SIG-M5 (cell line): ENCODE results near the gene SLC30A7.
A peak's percentile ranks its signal among the peaks of the same experiment; 100 is the strongest.
"Not testable (repeated sequence)": the region's sequence is repeated elsewhere in the genome, so short reads cannot be mapped to it uniquely, and the experiment has no call there.

Source experiments
- DNase-seq: peaks from one replicate; lab custom pipeline; 2025; lab: John Stamatoyannopoulos, UW

The SLC30A7 gene

DNA sequence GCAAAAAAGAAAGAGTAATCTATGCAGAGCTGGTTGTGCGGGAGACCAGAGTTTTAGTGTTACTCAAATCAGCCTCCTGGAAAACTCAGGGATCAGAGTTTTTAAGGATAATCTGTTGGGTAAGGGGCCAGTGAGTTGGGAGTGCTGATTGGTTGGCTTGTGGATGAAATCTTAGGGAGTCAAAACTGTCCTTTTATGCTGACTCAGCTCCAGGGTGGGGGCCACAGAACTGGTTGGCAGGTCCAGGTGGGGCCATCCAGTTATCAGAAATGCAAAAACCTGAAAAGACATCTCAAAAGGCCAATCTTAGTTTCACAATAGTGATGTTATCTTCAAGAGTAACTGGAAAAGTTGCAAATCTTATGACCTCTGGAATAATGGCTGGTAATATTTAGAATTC lies 4.5 kb upstream of the SLC30A7 start:
- DNase-seq = no peak

DNA sequence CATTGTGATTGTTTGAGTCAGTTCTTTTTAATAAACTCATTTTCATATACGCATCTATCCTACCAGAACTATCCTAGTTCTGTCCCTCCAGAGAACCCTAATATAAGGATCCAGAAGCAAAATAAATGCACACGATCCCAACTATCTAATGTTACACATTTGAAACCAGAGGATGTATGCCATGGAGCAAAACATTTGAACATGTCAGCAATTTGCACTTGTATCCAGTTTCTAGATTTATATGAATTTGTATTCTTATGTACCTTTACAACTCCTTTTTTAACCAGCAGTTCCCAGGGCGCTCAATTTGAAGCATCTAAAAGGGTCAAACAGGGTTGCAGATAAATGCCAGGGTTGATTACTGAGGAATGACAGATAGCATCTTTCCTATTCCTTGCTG lies 3.3 kb upstream of the SLC30A7 start:
- no peak for DNase-seq

DNA sequence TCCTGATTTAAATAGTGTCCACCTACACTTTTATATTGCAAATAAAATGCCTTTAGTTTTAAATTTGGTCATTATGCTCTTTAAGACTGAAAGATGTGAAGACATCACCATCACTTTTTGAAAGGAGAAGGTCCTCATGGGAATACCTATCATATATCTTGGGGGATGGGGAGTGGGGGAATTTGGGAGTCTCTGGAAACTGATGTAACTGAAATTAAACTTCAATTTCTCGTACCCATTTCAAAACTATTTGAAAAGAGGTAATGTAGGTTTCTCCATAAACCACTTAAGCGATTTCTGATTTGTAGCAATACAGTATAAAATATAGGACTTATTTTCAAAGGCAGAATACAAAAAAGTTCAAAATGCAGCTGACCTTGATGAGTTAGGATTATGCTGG lies 2.2 kb upstream of the SLC30A7 start:
- no peak for DNase-seq

DNA sequence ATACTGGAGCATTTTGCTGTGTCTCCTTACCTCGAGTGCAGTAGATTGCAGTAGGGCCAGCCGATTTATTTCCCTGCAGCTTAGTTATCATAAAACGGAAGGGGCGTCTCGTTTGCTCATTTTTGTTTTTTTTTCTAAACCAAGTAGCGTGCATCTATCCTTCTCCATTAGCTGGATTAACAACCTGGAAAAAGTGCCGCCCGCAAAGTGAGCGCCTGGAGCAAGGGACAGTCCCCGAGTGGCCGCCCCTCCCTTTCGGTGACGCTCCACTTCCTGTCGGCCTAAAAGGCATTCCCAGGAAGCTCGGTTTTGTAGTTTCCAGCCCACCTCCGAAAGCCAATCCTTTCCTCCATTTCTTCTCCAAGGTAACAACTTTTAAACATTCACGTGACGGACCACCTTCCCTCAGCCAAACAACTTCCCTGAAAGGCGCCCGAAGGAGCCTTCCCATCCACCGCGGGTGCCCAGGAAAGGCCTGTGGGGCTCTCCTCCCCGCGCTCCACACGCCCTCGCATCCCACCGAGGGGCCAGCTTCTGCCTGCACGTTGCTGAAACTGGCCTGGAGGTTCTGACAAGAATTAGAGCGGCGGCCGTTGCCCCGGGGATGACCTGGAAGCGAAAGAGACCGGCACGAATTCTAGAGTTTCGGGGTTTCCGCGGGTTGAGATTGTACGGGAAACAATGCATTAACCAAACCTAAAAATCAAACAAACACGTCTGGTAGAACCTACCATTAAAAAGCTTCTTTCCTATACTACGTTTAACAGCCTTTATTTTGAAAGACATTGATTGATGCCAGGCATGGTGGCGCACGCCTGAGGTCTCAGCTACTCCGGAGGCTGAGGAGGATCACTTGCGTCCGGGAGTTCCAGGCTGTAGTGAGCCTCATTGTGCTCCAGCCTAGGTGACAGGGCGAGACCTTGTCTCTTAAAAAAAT lies 1.0 kb upstream of the SLC30A7 start, which contains the start of gene EXTL2:
TSS of gene EXTL2 (minus strand) at position 240 of the 937 bp plus-strand sequence. CDS start 6,085 bp downstream, outside the sequence.
- no peak for DNase-seq

DNA sequence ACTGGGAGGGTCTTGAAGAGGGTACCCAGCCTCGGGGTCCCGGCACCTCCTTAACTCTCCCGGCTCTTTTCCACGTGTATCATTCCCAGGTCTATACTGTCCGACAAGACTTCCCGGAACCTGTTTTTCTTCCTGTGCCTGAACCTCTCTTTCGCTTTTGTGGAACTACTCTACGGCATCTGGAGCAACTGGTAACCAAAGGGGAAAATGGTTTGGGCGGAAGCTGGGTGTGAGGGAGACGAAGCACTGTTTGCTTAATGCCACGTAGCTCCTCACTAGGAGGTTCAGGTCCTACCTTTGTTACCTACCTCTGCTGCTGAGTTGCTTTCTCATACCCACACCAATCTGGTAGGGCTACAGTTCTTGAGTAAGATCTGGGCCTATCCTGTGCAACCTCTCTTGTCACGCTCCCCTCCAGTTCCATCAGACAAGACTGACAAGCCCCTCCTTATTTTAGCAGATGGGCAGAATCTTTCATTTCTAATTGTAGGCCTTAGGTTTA lies 642 bp downstream of the SLC30A7 start:
- DNase-seq = no peak

DNA sequence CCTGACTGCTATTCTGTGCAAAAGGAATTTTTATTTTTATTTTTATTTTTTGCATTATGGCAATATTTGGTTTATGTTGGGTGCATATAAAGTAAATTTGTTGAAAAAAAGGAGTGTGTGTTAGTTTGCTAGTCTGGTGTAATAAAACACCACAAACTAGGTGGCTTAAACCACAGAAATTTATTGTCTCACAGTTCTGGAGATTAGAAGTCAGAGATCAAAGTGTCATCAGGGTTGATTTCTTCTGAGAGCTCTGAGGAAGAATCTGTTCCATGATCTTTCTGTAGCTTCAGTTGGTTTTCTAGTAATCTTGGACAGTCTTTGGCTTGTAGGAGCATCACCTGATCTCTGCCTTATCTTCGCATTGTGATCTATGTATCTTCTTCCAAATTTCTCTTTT lies 6.5 kb downstream of the SLC30A7 start:
- DNase-seq = no peak

DNA sequence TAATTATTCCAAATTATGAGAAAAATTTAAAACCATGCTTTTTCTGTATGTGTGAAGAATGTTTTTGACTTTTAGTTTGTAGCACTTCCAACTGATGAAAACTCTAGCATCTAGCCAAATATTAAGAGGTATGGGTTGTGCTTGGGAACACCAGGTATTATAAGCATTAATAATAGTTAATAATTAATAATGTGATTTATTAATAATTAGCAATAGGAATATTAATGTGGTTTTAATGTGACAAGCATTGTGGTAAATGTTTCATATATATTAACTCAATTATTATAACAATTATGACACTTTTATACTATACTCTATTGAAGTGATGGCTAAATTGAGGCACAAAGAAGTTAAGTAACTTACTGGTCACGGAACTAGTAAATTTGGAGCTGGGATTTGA lies 7.9 kb downstream of the SLC30A7 start:
- DNase-seq = no peak

DNA sequence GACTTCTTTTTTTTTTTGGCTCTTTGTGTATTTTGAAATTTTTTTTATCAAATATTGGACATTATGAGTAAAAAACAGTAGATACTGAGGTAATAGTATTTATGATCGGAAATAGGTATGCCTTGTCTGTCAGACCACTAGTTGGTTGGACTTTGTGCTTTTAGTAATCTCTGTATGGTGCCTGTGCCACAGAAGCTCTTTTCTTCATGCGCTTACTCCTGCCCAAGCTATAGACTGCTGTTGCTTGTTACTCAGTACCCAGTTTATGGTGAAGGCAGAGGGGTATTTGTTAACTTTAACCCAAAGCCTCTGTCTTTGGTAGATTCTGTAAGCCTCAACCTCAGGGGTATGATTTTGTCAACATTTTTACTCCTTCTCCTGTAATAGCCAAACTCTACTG lies 8.6 kb downstream of the SLC30A7 start:
- no peak for DNase-seq

DNA sequence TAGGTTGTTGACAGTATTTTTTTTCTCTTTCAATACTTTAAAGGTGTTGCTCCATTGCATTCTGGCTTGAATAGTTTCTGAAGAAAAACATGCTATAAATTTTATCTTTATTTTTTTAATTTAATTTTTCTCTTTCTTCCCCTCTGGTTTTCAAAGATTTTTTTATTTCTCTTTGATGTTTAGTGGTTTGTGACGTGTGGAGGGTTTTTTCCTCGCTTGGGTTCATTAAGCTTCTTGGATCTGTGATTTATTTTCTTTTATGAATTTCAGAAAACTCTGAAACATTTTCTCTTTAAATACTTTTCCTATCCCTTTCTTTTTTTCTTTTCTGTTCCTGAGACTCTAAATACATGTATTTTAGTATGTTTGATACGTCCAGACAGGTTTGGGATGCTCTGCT lies 9.3 kb downstream of the SLC30A7 start:
- no peak for DNase-seq

DNA sequence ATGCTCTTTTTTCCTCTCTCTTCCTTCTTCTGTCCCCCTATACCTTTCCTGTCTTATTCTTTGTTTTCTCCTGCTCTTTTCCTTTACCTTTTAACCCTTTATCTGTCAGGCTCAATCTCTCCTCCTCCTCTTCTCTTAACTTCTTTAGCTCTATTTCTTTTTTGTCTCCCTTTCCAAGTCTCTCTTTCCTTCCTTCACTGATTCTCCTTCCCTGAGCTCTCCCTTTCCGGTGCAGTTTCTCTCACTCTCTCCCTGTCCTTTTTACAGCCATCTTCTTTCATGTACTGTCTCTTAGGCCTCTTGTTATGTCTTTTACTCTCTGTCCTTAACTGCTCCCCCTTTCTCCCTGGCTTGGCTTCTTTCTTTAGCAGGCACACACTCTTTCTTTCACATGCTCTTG lies 12.0 kb downstream of the SLC30A7 start:
- no peak for DNase-seq

DNA sequence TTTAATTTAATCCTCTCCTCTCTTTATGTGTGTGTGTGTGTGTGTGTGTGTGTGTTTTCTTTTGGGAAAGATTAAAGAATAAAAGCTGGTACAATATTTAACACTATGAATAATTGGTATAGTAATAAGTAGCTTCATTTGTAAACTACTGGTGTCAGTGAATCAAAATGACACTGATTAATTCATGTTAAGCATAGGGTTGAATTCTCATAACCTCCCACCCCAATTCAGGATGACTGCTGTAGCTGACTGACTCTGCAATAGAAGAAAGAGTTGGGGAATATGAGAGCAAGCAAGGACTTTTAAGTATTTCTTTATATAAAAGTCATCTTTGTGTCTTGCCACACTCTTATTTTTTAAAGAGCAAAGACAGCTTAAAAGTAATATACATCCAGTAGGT lies 13.1 kb downstream of the SLC30A7 start:
- DNase-seq = no peak

DNA sequence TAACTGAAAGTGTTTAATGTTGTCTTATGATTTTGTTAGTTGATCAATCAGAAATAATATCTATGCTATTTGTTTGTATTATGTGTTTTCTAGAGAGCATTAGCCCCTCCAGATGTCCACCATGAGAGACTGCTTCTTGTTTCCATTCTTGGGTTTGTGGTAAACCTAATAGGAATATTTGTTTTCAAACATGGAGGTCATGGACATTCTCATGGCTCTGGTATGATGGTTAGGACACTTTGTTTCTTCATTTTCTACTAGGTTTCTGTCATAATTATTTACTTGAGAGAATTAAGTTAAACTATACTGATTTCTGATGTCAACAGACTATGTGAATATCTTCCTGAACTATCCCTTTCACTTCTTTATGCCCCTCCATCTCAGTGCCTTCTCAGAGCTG lies 16.1 kb downstream of the SLC30A7 start:
- DNase-seq = no peak

DNA sequence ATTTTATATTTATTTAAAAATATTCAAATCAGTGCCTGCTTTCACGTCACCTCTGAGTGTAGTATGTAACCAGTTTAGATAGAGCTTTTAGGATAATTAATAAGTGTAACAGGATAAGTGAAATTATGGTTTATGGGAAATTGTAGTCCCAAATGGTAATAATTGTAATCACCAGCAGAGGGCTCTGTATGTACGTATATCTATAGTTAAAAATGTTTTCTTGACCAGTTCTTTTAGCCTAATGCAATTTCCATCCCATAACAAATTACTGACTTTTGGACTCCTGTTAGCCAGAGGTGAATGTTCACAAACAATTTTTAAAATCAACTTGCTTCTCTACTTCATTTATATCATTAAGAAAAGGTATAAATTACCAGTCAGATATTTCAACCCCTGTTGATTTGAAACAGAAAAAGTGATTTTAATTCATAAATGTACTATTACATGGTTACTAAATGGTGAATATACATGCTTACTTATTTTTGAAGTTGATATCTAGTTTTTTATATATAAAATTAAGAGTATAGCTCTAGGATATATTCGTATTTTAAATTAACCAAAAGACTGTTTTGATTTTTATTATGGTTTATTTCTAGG lies 25.3 kb downstream of the SLC30A7 start:
- no peak for DNase-seq

DNA sequence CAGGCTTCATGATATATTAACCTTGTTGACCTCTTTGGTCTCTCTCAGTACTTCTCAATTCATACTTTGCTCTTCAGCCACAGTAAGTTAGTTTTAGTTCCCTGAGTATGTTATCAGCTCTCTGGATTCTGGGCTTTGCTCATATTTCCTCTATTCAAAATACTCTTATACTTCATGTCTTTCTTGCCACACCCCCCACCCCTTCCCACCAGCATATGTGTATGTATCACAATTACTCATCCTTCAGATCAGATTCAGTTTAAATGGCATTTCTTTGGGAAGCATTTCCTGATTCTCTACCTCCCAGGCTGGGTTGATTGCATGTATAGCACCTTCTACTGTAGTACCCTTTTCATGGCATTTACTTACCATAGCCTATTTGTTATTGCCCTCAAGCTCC lies 28.3 kb downstream of the SLC30A7 start:
- DNase-seq = no peak

DNA sequence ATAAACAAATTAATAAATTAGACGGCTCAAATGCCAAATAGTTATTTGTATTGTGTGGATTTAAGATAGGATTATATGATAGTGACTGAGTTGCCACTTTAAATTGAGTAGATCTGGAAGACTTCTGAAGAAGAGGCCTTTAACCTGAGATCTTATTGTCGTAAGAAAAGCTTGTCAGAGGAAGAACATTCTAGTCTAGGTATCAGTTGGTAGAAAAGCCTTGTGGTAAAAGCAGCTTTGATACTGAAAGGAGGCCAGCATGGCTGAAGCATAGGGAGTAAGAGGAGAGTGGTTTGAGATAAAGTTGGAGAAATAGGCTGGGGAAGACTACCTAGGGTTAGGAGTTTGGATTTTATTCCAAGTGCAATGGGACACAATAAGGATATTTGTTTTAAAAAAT lies 29.1 kb downstream of the SLC30A7 start:
- DNase-seq = no peak

DNA sequence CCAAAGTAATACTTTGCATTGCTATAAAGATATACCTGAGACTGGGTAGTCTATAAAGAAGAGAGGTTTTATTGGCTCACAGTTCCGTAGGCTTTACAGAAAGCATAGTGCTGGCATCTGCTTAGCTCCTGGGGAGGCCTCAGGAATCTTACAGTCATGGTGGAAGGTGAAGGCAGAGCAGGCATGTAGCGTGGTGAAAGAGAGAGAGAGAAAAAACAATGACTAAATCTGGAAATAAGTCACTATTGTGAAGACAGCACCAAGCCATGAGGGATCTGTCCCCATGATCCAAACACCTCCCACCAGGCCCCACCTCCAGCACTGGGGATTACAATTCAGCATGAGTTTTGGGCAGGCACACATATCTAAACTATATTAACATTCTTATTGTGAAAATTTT lies 30.4 kb downstream of the SLC30A7 start:
- no peak for DNase-seq

DNA sequence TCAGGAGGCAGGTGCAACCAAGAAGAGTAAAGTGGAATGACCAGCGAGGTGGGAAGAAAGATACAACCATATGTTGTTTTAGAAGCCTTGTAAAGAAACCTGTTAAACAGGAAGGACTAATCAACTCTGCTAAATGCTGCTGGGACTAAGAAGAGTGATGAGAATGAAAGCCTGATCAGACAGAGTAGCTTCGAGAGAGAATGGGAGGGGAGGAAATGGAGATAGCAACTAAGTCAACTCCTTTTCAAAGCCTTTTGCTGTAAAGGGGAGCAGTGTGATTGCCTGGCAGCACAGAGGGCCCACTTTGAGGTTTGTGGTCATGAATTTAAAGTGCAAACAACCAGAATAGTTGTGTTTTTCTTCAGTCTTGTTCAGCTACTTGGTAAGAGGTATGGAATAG lies 31.4 kb downstream of the SLC30A7 start:
- no peak for DNase-seq

DNA sequence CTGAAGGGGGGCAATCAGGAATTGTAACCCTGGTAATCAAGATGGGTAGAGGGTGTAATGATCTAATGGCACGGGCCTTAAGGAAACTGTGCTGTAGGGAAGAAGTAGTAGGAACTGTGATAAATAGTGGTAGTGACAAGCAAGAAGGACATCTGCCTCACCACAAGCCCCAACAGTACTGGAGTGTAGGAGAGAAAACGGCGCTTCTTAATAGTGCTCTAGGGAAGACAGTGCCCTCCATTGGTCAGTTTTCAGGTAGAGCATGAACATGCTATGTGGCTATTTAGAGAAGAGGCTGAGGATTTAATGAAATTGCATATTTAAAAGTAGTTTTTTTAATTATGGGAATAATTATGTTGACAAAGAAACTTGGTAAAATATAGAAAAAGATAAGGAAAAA lies 32.2 kb downstream of the SLC30A7 start:
- no peak for DNase-seq

DNA sequence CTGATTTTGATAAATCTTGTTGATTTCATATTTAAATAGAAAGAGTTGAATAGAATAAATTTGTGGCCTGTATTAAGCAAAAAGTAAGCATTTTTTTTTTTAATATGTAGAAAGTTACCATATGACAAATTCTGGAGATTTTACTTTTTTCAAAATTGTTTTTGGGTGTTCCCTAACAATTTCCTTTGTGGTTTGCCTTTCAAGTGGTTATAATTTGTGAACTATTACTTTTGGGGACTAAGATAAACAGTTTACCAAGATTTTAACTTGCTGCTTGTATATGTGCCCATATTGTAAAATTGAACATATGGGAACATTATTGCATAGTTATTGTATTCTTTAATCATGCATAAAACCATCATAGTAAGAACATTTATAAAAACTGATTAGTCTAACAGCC lies 34.6 kb downstream of the SLC30A7 start:
- no peak for DNase-seq

DNA sequence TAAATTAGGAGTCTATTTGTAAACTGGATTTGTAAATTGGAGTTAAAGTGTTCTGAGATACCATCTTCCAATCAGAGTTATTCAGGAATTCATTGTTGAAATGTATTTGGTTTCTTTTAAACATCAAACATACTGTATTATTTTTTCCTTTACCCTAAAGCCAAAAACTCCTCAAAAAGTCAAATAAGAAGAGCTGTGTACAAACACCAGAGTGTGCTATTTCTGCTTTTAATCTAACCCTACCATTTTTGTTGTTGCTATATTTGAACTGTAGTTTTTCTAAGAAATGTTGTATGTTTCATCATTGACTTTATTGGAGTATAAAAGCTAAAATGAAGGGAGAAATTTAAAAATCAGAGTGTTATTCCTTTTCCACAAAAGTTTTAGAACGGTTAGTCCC lies 35.8 kb downstream of the SLC30A7 start:
- no peak for DNase-seq

DNA sequence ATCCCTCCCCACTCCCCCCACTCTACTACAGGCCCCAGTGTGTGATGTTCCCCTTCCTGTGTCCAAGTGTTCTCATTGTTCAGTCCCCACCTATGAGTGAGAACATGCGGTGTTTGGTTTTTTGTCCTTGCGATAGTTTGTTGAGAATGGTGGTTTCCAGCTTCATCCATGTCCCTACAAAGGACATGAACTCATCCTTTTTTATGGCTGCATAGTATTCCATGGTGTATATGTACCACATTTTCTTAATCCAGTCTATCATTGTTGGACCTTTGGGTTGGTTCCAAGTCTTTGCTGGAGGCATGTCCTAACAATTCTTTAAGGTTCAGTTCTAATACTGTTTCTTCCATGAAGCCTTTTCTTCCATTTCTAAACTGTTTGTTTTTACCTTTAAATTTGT lies 37.7 kb downstream of the SLC30A7 start:
- DNase-seq = not testable (repeated sequence)

DNA sequence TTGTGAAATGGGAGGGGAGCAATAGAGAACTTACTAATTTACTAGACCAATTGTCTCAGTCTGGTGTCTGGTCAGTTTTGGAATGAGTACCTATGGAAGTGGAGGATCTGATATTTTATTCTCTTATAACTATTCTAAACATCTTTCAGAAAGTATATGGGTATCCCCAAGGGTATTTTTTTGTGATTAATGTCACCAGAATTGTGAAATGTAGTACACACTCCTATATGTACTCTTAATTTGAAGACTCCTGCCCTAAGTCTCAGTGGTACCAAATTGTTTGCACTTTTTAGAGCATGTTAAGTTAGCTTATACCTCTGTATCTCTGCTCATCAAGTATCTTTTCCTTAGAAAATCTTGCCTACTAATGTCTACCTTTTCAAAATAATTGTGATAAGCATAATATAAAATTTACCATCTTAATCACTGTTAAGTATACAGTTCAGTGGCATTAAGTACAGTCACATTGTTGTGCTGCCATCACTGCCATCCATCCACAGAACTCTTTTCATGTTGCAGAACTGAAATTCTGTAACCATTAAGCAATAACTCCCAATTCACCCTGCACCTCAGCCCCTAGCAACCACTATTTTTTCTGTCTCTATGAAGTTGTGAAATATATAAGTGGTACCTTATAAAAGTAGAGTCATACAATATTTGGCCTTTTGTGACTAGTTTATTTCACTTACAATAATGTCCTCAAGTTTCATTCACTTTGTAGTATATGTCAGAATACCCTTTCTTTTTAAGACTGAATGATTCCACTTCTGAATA lies 40.5 kb downstream of the SLC30A7 start:
- peak; percentile 4 for DNase-seq

DNA sequence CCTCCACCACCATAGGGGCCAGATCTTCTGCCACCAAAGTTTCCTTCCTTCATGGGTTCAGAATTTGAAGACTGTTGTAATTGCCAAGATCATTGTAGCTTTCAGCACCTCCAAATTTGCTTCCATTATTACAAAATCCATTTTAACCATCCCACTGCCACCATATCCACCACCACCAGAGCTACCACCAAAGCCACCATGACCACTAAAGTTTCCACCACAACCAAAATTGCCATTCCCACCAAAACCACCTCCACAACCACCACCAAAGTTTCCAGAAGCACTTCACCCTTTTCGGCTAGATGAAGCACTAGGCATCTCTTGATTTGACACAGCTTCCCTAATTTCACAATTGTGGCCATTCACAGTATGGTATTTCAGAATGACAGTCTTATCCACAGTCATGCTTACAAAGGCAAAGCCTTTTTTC lies 45.2 kb downstream of the SLC30A7 start:
- DNase-seq = no peak
